Colonic mucosa (tissue), 4 donors: ENCODE results near the gene NFIA. TPM values are rescaled to one million over a fixed set of nuclear protein-coding genes. Genes with fewer than 3 reads are reported as not detected.

Experiments
- DNase-seq: peaks from one replicate; pipeline ENCODE4 v3.0.0-alpha.2; 2020
- H3K27ac ChIP-seq: fragments of 200-600 bp; one replicate; pipeline ENCODE4 v1.8.0; 2021
- H3K27me3 ChIP-seq: fragments of 200-600 bp; one replicate; pipeline ENCODE4 v1.8.0; 2021
- H3K36me3 ChIP-seq: fragments of 200-600 bp; one replicate; pipeline ENCODE4 v1.8.0; 2021
- H3K4me1 ChIP-seq: fragments of 200-600 bp; one replicate; pipeline ENCODE4 v1.8.0; 2021; ENCODE audit warnings: mild to moderate bottlenecking
- H3K4me3 ChIP-seq: fragments of 200-600 bp; one replicate; pipeline ENCODE4 v1.8.0; 2021
- H3K9ac ChIP-seq, 2 donors: one replicate each; pipeline ENCODE4 v1.7.0; 2013; ENCODE audit warnings: control low read depth in 2 of 2, low read depth in 2 of 2, low read length in 2 of 2
- H3K9me3 ChIP-seq: fragments of 200-600 bp; one replicate; pipeline ENCODE4 v1.8.0; 2021
- intact Hi-C: fragments of 100-400 bp; cut with DNase I; formaldehyde crosslinking; loops from one replicate; pipeline ENCODE4 v1.14.1; 2022
- total RNA-seq, 2 donors: library from RNA; stranded (reverse); fragmentation: NEBNext Ultra II Directional in 1 of 2; extraction: Animal tissue kit (Norgen Biotek cat#: 25700) in 1 of 2; gene quantifications; one replicate each; pipeline ENCODE4 v1.2.1, GENCODE V29; 2021
- TF ChIP-seq, protein P1 (sequence below): fragments of 200-600 bp; IDR thresholded peaks from one replicate; pipeline ENCODE4 v1.8.0; 2022; ENCODE audit warnings: antibody characterized with exemption, mild to moderate bottlenecking
- donor health status: healthy.
- donor health status: DM: no; HTN: no; CAD: no.
- donor health status: DM: no; HTN: no; CAD: no.

The NFIA gene
- total RNA-seq, 2 donors from 2014 or later: 36.0 to 44.2 TPM

GRCh38 chr1:61482170-61482734, 399.9 kb downstream of the NFIA start:
- H3K9me3 ChIP-seq: no peaks in the 10 kb centered on the region
- TF ChIP-seq, protein P1, sequence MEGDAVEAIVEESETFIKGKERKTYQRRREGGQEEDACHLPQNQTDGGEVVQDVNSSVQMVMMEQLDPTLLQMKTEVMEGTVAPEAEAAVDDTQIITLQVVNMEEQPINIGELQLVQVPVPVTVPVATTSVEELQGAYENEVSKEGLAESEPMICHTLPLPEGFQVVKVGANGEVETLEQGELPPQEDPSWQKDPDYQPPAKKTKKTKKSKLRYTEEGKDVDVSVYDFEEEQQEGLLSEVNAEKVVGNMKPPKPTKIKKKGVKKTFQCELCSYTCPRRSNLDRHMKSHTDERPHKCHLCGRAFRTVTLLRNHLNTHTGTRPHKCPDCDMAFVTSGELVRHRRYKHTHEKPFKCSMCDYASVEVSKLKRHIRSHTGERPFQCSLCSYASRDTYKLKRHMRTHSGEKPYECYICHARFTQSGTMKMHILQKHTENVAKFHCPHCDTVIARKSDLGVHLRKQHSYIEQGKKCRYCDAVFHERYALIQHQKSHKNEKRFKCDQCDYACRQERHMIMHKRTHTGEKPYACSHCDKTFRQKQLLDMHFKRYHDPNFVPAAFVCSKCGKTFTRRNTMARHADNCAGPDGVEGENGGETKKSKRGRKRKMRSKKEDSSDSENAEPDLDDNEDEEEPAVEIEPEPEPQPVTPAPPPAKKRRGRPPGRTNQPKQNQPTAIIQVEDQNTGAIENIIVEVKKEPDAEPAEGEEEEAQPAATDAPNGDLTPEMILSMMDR: no peak
- no peak overlapping the region for H3K4me3 ChIP-seq
- DNase-seq: no peak
- H3K9ac ChIP-seq: no peak overlapping the region
- intact Hi-C loops: no loop called here
- no peak overlapping the region for H3K27ac ChIP-seq
- H3K36me3 ChIP-seq: no peaks in the 10 kb centered on the region
- no peaks in the 10 kb centered on the region for H3K27me3 ChIP-seq
- no peaks in the 10 kb centered on the region for H3K4me1 ChIP-seq

DNA sequence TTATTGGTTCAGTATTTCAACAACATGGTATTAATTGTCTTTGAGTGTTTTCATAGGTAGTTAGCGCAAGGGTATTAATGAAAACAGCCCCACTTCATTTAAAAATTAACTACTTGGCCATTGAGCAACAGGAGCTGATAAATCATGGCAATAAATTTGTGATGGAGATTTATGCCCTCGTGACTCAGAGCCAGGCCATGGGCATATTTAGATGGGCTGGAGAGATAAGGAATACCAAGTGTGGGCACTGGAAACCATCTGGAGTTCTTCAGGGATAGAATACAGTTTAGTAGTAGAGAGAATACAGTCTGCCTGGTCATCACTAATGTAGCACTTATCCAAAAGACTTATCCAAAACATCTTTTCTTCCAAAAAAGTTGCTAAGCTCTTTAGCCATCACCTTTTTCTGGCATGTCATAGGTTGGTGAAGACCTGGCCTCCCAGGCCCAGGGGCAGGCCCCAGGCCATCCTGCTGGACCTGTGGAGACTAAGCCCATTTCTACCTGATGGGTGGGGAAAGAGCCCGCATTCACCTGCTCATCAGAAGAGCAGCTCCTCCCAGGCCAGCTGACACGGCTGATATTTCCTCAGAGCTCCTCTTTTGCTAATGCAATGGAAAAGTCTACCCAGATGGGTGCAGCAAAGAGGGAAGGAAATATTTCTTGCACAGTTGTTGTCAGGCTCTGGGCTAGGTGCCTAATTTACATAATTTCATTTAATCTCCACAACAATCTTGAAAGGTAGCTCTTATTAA, 404.6 kb downstream of the NFIA start:
- no peaks in the 10 kb centered on the region for H3K4me1 ChIP-seq
- no peak overlapping the region for H3K27ac ChIP-seq
- H3K4me3 ChIP-seq: no peak overlapping the region
- no peaks in the 10 kb centered on the region for H3K36me3 ChIP-seq
- DNase-seq: no peak
- H3K9me3 ChIP-seq: no peaks in the 10 kb centered on the region
- H3K9ac ChIP-seq: no peak overlapping the region
- no peaks in the 10 kb centered on the region for H3K27me3 ChIP-seq
- intact Hi-C loops: no loop called here
- TF ChIP-seq, protein P1: no peak

GRCh38 chr1:61487801-61488200, 405.4 kb downstream of the NFIA start:
- TF ChIP-seq, protein P1: no peak
- no peak for DNase-seq
- no peak overlapping the region for H3K9ac ChIP-seq
- H3K27me3 ChIP-seq: no peaks in the 10 kb centered on the region
- no peaks in the 10 kb centered on the region for H3K4me1 ChIP-seq
- intact Hi-C loops: no loop called here
- no peak overlapping the region for H3K27ac ChIP-seq
- H3K4me3 ChIP-seq: no peak overlapping the region
- H3K9me3 ChIP-seq: no peaks in the 10 kb centered on the region
- H3K36me3 ChIP-seq: no peaks in the 10 kb centered on the region

DNA sequence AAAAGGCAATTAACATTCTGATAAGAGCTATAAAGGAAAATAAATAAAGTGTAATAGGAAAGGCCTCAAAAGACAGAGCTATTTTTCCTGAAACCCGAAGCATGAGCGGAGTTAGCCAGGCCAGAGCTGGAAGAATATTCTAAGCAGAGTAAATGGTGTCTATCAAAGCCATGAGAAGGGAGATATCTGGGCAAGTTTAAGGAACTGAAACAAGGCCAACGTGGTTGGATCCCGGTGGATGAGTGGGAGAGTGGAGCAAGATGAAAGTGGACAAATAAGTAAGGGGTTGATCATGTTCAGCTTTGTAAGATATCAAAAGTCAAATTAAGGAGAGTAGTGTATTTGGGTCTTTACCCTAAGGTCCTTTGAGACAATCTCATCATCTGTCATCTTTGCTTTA, 408.6 kb downstream of the NFIA start:
- intact Hi-C loops: no loop called here

GRCh38 chr1:61491497-61491896, 409.1 kb downstream of the NFIA start:
- Histone ChIP-seq H3K36me3 (no peaks in the 10 kb centered on the region), H3K27ac (no peak overlapping the region), H3K27me3 (no peaks in the 10 kb centered on the region), H3K9ac (no peak overlapping the region), H3K4me3 (no peak overlapping the region), H3K9me3 (no peaks in the 10 kb centered on the region), H3K4me1 (no peaks in the 10 kb centered on the region)
- no peak for DNase-seq
- TF ChIP-seq, protein P1: no peak
- intact Hi-C loops: no loop called here

More for the DNA sequence above, 408.6 kb downstream of the NFIA start:
- no peak for DNase-seq
- H3K4me1 ChIP-seq: no peaks in the 10 kb centered on the region
- no peaks in the 10 kb centered on the region for H3K27me3 ChIP-seq
- H3K36me3 ChIP-seq: no peaks in the 10 kb centered on the region
- H3K27ac ChIP-seq: no peak overlapping the region
- H3K4me3 ChIP-seq: no peak overlapping the region
- TF ChIP-seq, protein P1: no peak
- H3K9me3 ChIP-seq: no peaks in the 10 kb centered on the region
- no peak overlapping the region for H3K9ac ChIP-seq
